Breast epithelium (tissue), 3 donors: Measurements from ENCODE around the gene MESD.

Experiments used
- CTCF ChIP-seq, 3 donors: fragments of 450-650 bp; IDR thresholded peaks; one replicate each; pipeline ENCODE4 v1.5.1; 2016 to 2017; ENCODE audit warnings: antibody characterized with exemption in 3 of 3, mild to moderate bottlenecking in 3 of 3, moderate library complexity in 3 of 3
- POLR2A ChIP-seq: fragments of 450-650 bp; IDR thresholded peaks from one replicate; pipeline ENCODE4 v1.6.1; 2016; ENCODE audit warnings: antibody characterized with exemption, mild to moderate bottlenecking, moderate library complexity
- POLR2AphosphoS5 ChIP-seq, 3 donors: sonication (generic); formaldehyde crosslinking; IDR thresholded peaks; one replicate each; pipeline ENCODE4 v1.6.1; 2017; ENCODE audit warnings: antibody characterized with exemption in 3 of 3

GRCh38 chr15:80985981-80986380 lies 3.6 kb downstream of the MESD start:
- TF ChIP-seq CTCF (IDR thresholded peaks at IDR 0.05) (no peak), POLR2A (no peak), POLR2AphosphoS5 (IDR thresholded peaks at IDR 0.05) (no peak)
